Thoracic aorta (tissue), 2 donors: ENCODE results near the gene CHD2. TPM values are rescaled to one million over a fixed set of nuclear protein-coding genes. Genes with fewer than 3 reads are reported as not detected.

Experiments used
- ATAC-seq: fragments of 150-250 bp; one replicate; pipeline ENCODE4 v1.8.0; 2017; ENCODE audit warnings: low read depth; ENCODE audit not compliant: insufficient number of reproducible peaks, low FRiP score
- DNase-seq: peaks from one replicate; pipeline ENCODE4 v3.0.0-alpha.2; 2020; ENCODE audit warnings: low spot score
- H3K27ac ChIP-seq, 2 donors: fragments of 200-600 bp; sonication (generic); 1 replicate in 1 of 2; 2 replicates in 1 of 2; pipeline ENCODE4 v1.5.1; 2016; ENCODE audit warnings: mild to moderate bottlenecking in 2 of 2, moderate library complexity in 2 of 2
- H3K27me3 ChIP-seq: fragments of 200-600 bp; sonication (generic); replicated peaks from 2 replicates; pipeline ENCODE4 v1.6.0; 2016; ENCODE audit warnings: mild to moderate bottlenecking; ENCODE audit not compliant: insufficient read depth
- H3K36me3 ChIP-seq: fragments of 200-600 bp; sonication (generic); one replicate; pipeline ENCODE4 v1.5.1; 2016
- H3K4me1 ChIP-seq, 2 donors: fragments of 200-600 bp; sonication (generic); 1 replicate in 1 of 2; 2 replicates in 1 of 2; pipeline versions ENCODE4 v1.5.1 to v1.6.0; 2016; ENCODE audit warnings: low read depth in 2 of 2, mild to moderate bottlenecking in 1 of 2; ENCODE audit not compliant: control insufficient read depth in 1 of 2
- H3K4me3 ChIP-seq: fragments of 200-600 bp; sonication (generic); 2 replicates; pipeline ENCODE4 v1.5.1; 2016; ENCODE audit warnings: mild to moderate bottlenecking
- H3K9me3 ChIP-seq: fragments of 200-600 bp; sonication (generic); 2 replicates; pipeline ENCODE4 v1.5.1; 2016
- total RNA-seq, 2 donors: library from RNA; depleted of rRNA; stranded (reverse); fragments of >200 nt; gene quantifications; one replicate each; pipeline versions ENCODE4 v1.1.0 to v1.2.3, GENCODE V29; 2016
- TF ChIP-seq, protein P1 (sequence below): fragments of 200-600 bp; sonication (generic); IDR thresholded peaks from one replicate; pipeline ENCODE4 v1.5.1; 2019; ENCODE audit warnings: antibody characterized with exemption

Gene CHD2
- total RNA-seq, 2 donors from 2014 or later, result 143 to 148 TPM

DNA sequence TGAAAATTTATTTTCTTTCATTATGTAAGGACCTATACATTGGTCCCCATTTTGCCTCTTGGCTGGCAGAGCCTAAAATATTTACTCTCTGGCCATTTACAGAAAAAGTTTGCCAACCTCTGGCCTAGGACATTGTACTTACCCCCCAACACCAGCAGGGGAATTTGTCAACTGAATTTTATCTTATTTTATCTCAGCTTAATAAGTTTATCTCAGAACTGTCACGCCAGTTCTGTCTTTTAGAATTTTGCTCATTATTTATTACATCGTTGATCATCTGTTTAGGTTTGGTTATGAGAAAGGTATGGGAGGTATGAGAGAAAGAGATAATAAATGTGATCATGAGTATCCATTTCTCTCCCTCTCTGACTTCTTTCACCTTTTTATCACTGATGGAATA lies 38.3 kb downstream of the CHD2 start:
- H3K4me1 ChIP-seq, result peaks cover 0 to 4% of the 10 kb centered on the region in 2 donors
- H3K27ac ChIP-seq, result no peak overlapping the region
- DNase-seq, result no peak
- peaks cover 49% of the 10 kb centered on the region for H3K36me3 ChIP-seq
- TF ChIP-seq, protein P1, sequence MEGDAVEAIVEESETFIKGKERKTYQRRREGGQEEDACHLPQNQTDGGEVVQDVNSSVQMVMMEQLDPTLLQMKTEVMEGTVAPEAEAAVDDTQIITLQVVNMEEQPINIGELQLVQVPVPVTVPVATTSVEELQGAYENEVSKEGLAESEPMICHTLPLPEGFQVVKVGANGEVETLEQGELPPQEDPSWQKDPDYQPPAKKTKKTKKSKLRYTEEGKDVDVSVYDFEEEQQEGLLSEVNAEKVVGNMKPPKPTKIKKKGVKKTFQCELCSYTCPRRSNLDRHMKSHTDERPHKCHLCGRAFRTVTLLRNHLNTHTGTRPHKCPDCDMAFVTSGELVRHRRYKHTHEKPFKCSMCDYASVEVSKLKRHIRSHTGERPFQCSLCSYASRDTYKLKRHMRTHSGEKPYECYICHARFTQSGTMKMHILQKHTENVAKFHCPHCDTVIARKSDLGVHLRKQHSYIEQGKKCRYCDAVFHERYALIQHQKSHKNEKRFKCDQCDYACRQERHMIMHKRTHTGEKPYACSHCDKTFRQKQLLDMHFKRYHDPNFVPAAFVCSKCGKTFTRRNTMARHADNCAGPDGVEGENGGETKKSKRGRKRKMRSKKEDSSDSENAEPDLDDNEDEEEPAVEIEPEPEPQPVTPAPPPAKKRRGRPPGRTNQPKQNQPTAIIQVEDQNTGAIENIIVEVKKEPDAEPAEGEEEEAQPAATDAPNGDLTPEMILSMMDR, result peak; percentile 19
- no peaks in the 10 kb centered on the region for H3K9me3 ChIP-seq
- H3K4me3 ChIP-seq, result no peak overlapping the region
- H3K27me3 ChIP-seq, result no peaks in the 10 kb centered on the region
- no peak for ATAC-seq

DNA sequence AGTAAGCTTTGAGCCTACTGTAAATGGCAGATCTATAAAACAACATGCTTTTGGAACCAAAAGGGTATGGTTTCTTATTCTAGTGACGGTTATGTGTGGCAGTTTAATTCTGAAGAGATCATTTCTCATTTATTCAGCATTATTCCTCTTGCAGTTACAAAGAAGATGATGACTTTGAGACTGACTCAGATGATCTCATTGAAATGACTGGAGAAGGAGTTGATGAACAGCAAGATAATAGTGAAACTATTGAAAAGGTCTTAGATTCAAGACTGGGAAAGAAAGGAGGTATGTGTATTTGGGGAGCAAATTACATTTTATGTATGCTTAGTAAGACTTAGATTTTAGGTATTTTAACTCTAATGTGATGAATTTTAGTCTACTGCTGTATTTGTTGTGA lies 41.5 kb downstream of the CHD2 start:
- Histone ChIP-seq H3K4me1 (peaks cover 0 to 4% of the 10 kb centered on the region in 2 donors), H3K27me3 (no peaks in the 10 kb centered on the region), H3K27ac (no peak overlapping the region), H3K4me3 (no peak overlapping the region), H3K36me3 (peaks cover 58% of the 10 kb centered on the region), H3K9me3 (no peaks in the 10 kb centered on the region)
- no peak for ATAC-seq
- DNase-seq, result no peak
- TF ChIP-seq, protein P1, result no peak

DNA sequence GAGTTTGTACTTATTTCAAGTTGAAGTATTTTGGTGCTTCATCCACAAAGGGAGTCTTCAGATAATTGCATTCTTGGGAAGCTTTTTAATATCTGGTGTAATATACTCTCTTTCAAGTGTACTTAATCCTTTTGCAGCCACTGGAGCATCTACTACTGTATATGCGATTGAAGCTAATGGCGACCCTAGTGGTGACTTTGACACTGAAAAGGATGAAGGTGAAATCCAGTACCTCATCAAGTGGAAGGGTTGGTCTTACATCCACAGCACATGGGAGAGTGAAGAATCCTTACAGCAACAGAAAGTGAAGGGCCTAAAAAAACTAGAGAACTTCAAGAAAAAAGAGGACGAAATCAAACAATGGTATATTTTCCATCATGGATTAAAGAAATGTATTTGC lies 42.6 kb downstream of the CHD2 start:
- Histone ChIP-seq H3K36me3 (peaks cover 65% of the 10 kb centered on the region), H3K27ac (no peak overlapping the region), H3K9me3 (peaks cover under 1% of the 10 kb centered on the region), H3K4me1 (peaks cover 0 to 4% of the 10 kb centered on the region in 2 donors), H3K27me3 (no peaks in the 10 kb centered on the region), H3K4me3 (no peak overlapping the region)
- ATAC-seq (no peak), DNase-seq (no peak)
- TF ChIP-seq, protein P1, result no peak

DNA sequence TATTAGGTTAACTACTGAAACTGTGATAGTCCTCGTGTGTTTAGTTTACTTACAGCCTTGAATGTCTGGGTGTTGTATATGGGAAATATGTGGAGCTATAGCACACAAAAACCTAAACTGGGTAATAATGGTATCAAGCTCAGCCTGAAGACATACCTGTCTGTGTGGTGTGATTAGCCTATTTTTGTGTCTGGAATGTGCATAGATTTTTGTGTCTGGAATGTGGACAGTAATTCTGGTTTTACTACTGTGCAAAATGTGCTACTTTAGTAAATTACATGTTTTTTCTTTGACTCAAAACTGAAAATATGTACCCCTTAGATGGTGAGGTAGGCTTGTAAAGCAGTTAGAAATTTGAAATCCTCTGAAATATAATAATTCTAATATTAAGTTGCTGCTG lies 43.5 kb downstream of the CHD2 start:
- ATAC-seq, result no peak
- TF ChIP-seq, protein P1, result no peak
- Histone ChIP-seq H3K36me3 (peaks cover 70% of the 10 kb centered on the region), H3K4me1 (peaks cover 0 to 4% of the 10 kb centered on the region in 2 donors), H3K27ac (no peak overlapping the region), H3K27me3 (no peaks in the 10 kb centered on the region), H3K9me3 (peaks cover 8% of the 10 kb centered on the region), H3K4me3 (no peak overlapping the region)
- DNase-seq, result no peak

DNA sequence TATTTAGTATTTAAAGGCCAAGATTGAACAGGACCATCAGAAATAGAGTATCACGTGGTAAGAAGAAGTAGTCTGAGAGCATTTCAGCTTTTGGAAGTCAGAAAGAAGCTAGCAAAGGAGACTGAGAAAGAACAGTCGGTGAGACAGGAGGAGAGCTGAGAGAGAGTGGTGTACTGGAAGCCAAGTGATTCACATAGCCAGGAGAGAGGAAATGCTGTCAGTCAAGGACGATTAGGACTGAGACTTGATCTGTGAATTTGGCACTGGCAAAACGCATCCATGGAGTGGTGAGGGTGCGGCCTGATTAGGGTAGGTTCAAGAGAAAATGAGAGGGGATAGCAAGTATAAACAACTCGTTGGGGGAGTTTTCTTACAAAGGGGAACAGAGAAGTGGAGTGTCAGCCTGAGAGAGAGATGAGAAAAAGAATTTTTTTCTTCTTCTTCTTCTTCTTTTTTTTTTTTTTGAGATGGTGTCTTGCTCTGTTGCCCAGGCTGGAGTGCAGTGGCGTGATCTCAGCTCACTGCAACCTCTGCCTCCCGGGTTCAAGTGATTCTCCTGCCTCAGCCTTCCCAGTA lies 44.9 kb downstream of the CHD2 start:
- ATAC-seq, result no peak

More for the DNA sequence above, 44.9 kb downstream of the CHD2 start:
- Histone ChIP-seq H3K9me3 (peaks cover 22% of the 10 kb centered on the region), H3K27ac (no peak overlapping the region), H3K4me3 (no peak overlapping the region), H3K36me3 (peaks cover 70% of the 10 kb centered on the region), H3K4me1 (peaks cover 0 to 4% of the 10 kb centered on the region in 2 donors), H3K27me3 (no peaks in the 10 kb centered on the region)
- TF ChIP-seq, protein P1, result no peak
- no peak for DNase-seq
